HEK293 (cell line): ENCODE data around the gene FGFRL1.
A peak's percentile ranks its signal among the peaks of the same experiment; 100 is the strongest.

Source experiments
- CTCF ChIA-PET: fragments of 350-600 bp; formaldehyde crosslinking; extraction: SDS; loops from one replicate; lab custom pipeline; 2021; ENCODE audit warnings: antibody characterized with exemption; lab: Yijun Ruan, JAX
- POLR2A ChIA-PET: fragments of 300-600 bp; formaldehyde crosslinking; extraction: SDS; loops from one replicate; lab custom pipeline; 2020; ENCODE audit warnings: antibody characterized with exemption, inconsistent platforms; lab: Yijun Ruan, JAX
- H3K27ac ChIP-seq: fragments of 200-500 bp; sonication (Bioruptor generic); 2 replicates; pipeline ENCODE4 v1.5.1; 2014; ENCODE audit warnings: low read depth, low read length, control low read depth, inconsistent platforms; ENCODE audit errors: extremely low read depth
- H3K36me3 ChIP-seq, 2 experiments: fragments of 200-500 bp in 1 of 2; sonication (Bioruptor generic) in 1 of 2; 1 replicate in 1 of 2; 2 replicates in 1 of 2; pipeline ENCODE4 v1.5.1; 2014 to 2017; ENCODE audit warnings: inconsistent platforms in 2 of 2, low read length in 2 of 2; ENCODE audit not compliant: control insufficient read depth in 2 of 2, insufficient read depth in 1 of 2
- H3K4me1 ChIP-seq: fragments of 200-500 bp; sonication (Bioruptor generic); 2 replicates; pipeline ENCODE4 v1.5.1; 2014; ENCODE audit warnings: mild to moderate bottlenecking, low read length, inconsistent platforms; ENCODE audit not compliant: control insufficient read depth, insufficient read depth
- H3K4me3 ChIP-seq: 2 replicates; pipeline ENCODE4 v1.5.1; 2011; ENCODE audit warnings: low read depth, mild to moderate bottlenecking, control low read depth, low read length, moderate library complexity
- H3K9me3 ChIP-seq: fragments of 200-500 bp; sonication (Bioruptor generic); 2 replicates; pipeline ENCODE4 v1.5.1; 2014; ENCODE audit warnings: low read depth, low read length, inconsistent platforms; ENCODE audit not compliant: control insufficient read depth, insufficient read depth
- BCL11B ChIP-seq: fragments of 450-650 bp; formaldehyde crosslinking; IDR thresholded peaks from 2 replicates; pipeline ENCODE4 v1.5.1; 2016; ENCODE audit warnings: low read depth, missing biosample characterization, missing genetic modification characterization
- FEZF1 ChIP-seq: fragments of 450-650 bp; formaldehyde crosslinking; IDR thresholded peaks from 2 replicates; pipeline ENCODE4 v1.5.1; 2016; ENCODE audit warnings: missing biosample characterization, missing genetic modification characterization
- GLIS1 ChIP-seq: fragments of 450-650 bp; formaldehyde crosslinking; IDR thresholded peaks from 2 replicates; pipeline ENCODE4 v1.5.1; 2016; ENCODE audit warnings: missing biosample characterization, missing genetic modification characterization
- GLIS2 ChIP-seq: fragments of 450-650 bp; formaldehyde crosslinking; IDR thresholded peaks from 2 replicates; pipeline ENCODE4 v1.5.1; 2016; ENCODE audit warnings: missing biosample characterization, missing genetic modification characterization
- MYNN ChIP-seq: fragments of 450-650 bp; formaldehyde crosslinking; IDR thresholded peaks from 2 replicates; pipeline ENCODE4 v1.5.1; 2016; ENCODE audit warnings: missing biosample characterization, missing genetic modification characterization, borderline replicate concordance
- ZBTB10 ChIP-seq: fragments of 450-650 bp; formaldehyde crosslinking; IDR thresholded peaks from 2 replicates; pipeline ENCODE4 v1.5.1; 2016; ENCODE audit warnings: missing biosample characterization, missing genetic modification characterization
- ZBTB20 ChIP-seq: fragments of 450-650 bp; formaldehyde crosslinking; IDR thresholded peaks from 2 replicates; pipeline ENCODE4 v1.5.1; 2016; ENCODE audit warnings: missing biosample characterization, missing genetic modification characterization
- ZNF174 ChIP-seq: fragments of 450-650 bp; formaldehyde crosslinking; IDR thresholded peaks from 2 replicates; pipeline ENCODE4 v1.5.0; 2017; ENCODE audit warnings: missing biosample characterization, mild to moderate bottlenecking, missing genetic modification characterization
- ZNF184 ChIP-seq: fragments of 450-650 bp; IDR thresholded peaks from 2 replicates; pipeline ENCODE4 v1.5.1; 2018; ENCODE audit warnings: missing biosample characterization, mild to moderate bottlenecking, missing genetic modification characterization
- ZNF239 ChIP-seq: fragments of 450-650 bp; formaldehyde crosslinking; IDR thresholded peaks from 2 replicates; pipeline ENCODE4 v1.5.1; 2016; ENCODE audit warnings: missing biosample characterization, missing genetic modification characterization
- ZNF311 ChIP-seq: fragments of 450-650 bp; formaldehyde crosslinking; IDR thresholded peaks from 2 replicates; pipeline ENCODE4 v1.5.1; 2017; ENCODE audit warnings: missing biosample characterization, missing genetic modification characterization, borderline replicate concordance
- ZNF394 ChIP-seq: fragments of 450-650 bp; formaldehyde crosslinking; IDR thresholded peaks from 2 replicates; pipeline ENCODE4 v1.5.1; 2016; ENCODE audit warnings: missing biosample characterization, missing genetic modification characterization, mild to moderate bottlenecking, moderate library complexity, borderline replicate concordance
- ZNF501 ChIP-seq: fragments of 450-650 bp; formaldehyde crosslinking; IDR thresholded peaks from 2 replicates; pipeline ENCODE4 v1.5.1; 2016; ENCODE audit warnings: missing biosample characterization, missing genetic modification characterization
- ZNF513 ChIP-seq: fragments of 450-650 bp; IDR thresholded peaks from 2 replicates; pipeline ENCODE4 v1.5.1; 2018; ENCODE audit warnings: missing biosample characterization, missing genetic modification characterization
- ZNF514 ChIP-seq: fragments of 450-650 bp; formaldehyde crosslinking; IDR thresholded peaks from 2 replicates; pipeline ENCODE4 v1.5.1; 2016; ENCODE audit warnings: missing biosample characterization, missing genetic modification characterization
- ZNF624 ChIP-seq: fragments of 450-650 bp; formaldehyde crosslinking; IDR thresholded peaks from 2 replicates; pipeline ENCODE4 v1.5.1; 2017; ENCODE audit warnings: missing biosample characterization, missing genetic modification characterization
- ZNF670 ChIP-seq: fragments of 450-650 bp; formaldehyde crosslinking; IDR thresholded peaks from 2 replicates; pipeline ENCODE4 v1.5.1; 2016; ENCODE audit warnings: missing biosample characterization, missing genetic modification characterization, low read depth
- ZNF791 ChIP-seq: fragments of 450-650 bp; formaldehyde crosslinking; IDR thresholded peaks from 2 replicates; pipeline ENCODE4 v1.5.1; 2016; ENCODE audit warnings: missing biosample characterization, missing genetic modification characterization
- TF ChIP-seq, protein P1 (sequence below): fragments of 450-650 bp; formaldehyde crosslinking; IDR thresholded peaks from 2 replicates; pipeline ENCODE4 v1.5.1; 2017; ENCODE audit warnings: missing biosample characterization, missing genetic modification characterization

The FGFRL1 gene

DNA sequence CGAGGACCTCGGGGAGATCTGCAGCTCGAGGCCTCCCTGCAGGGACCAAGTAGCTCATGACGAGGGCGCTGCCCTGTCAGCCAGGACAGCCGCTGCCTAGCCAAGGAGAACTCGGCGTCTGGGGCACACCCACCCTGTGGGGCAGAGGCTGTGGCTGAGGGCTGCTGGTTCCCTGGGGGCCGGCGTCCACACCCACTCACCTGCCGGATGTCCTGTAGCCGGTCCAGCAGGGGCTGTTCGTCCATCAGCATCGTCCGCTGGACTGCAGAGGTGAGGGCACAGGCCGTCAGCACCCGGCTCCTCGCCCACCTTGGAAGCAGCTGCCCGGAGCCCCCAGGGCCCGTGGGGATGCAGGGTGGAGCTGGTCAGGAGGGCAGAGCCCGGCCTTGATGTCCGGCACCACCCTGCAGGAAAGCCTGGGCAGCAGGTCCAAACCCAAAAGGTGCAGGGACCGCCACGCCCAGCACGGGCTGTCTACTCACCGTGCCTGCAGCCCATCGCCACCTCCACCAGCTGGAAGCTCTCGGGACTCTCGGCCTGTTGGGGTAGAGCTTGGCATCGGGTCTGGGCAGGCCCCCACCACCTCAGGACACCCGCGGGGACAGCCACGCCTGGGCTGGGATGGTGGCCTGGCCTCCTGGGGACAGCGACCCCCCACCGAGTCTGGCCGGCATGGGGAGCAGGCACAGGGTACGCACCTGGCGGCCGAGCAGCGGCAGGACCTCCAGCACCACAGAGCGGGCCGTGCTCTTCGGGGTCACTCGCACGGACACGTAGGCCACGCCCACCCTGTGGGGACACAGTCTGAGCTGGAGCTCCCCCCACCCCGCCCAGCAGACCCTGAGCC is 44.9 kb upstream of the FGFRL1 start:
- H3K9me3 ChIP-seq = no peaks in the 10 kb centered on the region
- CTCF ChIA-PET = no interaction called here
- no peak overlapping the region for H3K4me3 ChIP-seq
- no peaks in the 10 kb centered on the region for H3K4me1 ChIP-seq
- TF ChIP-seq, protein P1, sequence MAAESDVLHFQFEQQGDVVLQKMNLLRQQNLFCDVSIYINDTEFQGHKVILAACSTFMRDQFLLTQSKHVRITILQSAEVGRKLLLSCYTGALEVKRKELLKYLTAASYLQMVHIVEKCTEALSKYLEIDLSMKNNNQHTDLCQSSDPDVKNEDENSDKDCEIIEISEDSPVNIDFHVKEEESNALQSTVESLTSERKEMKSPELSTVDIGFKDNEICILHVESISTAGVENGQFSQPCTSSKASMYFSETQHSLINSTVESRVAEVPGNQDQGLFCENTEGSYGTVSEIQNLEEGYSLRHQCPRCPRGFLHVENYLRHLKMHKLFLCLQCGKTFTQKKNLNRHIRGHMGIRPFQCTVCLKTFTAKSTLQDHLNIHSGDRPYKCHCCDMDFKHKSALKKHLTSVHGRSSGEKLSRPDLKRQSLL (tag by site-specific recombination) = no peak
- no peak for TF ChIP-seq FEZF1 (tag by site-specific recombination)
- no peak for TF ChIP-seq ZNF791
- TF ChIP-seq ZNF394 = no peak
- no peak for TF ChIP-seq ZNF624 (tag by site-specific recombination)
- TF ChIP-seq ZNF174 (tag by site-specific recombination) = no peak
- no peak for TF ChIP-seq ZNF239 (tag by site-specific recombination)
- TF ChIP-seq GLIS2 (tag by site-specific recombination) = peak; percentile 48
- TF ChIP-seq ZNF514 = no peak
- no peak for TF ChIP-seq ZNF501 (tag by site-specific recombination)
- peak; percentile 60 for TF ChIP-seq GLIS1 (tag by site-specific recombination)
- no peak for TF ChIP-seq ZNF513 (tag by site-specific recombination)
- no peak for TF ChIP-seq ZNF184 (tag by site-specific recombination)
- TF ChIP-seq MYNN = no peak
- TF ChIP-seq ZNF311 (tag by site-specific recombination) = no peak
- peak; percentile 7; the same call in 1 of the 2 replicates for TF ChIP-seq BCL11B (tag by site-specific recombination)
- no peak for TF ChIP-seq ZNF670 (tag by site-specific recombination)
- H3K36me3 ChIP-seq = peaks cover 0 to 51% of the 10 kb centered on the region in 2 experiments; a peak in 1 of 3 replicates
- H3K27ac ChIP-seq = no peak overlapping the region
- POLR2A ChIA-PET = no interaction called here

DNA sequence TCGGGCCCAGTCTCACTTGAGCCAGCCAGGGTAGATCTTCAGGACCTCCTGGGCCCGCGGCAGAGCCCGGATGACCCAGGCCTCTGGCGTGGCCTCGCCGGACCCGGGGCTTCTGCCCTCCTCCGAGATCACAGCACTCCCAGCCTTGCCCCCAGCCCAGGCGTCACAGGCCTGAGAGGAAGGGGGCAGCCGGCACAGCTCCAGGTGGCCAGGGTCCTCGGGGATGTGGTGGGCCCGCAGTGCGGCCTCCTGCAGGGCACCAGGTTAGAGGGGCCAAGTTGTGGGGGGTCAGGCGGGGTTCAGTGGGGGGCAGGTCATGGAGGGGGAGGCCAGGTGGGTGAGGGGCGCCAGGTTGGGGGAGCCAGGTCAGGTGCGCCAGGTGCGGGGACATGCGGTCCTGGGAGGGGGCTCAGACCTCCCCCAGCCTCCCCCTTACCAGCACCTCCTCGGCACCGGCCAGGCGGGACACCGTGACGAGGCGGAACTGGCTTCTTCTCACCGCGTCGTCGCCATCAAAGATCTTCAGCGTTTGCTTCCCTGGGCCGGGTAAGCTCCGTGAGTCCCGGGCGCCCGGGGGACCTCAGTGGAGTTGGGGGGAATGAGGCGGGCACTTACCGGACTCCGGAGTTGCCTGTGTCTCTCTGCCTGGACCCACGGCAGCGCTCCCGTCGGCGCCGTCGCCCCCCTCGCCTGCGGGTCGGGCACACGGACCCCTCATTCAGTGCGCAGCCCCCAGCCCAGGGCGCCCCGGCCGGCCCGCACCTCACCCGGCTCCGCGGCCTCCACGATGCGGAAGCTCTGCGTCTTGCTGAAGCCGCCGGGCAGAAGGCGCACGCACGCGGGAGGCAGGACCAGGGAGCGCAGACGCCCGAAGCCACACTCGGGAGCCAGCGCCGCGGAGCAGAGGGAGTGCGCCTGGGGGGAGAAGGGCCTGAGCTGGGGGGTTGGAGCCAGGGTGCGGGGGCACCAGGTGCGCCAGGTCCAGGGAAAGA is 44.0 kb upstream of the FGFRL1 start:
- Histone ChIP-seq H3K27ac (no peak overlapping the region), H3K4me1 (no peaks in the 10 kb centered on the region), H3K9me3 (no peaks in the 10 kb centered on the region), H3K36me3 (peaks cover 0 to 42% of the 10 kb centered on the region in 2 experiments; a peak in 1 of 3 replicates), H3K4me3 (no peak overlapping the region)
- no peak for TF ChIP-seq ZBTB20 (tag by site-specific recombination)
- 0 out of 2 replicates have a peak, but pooled peaks have one; percentile 21 for TF ChIP-seq ZBTB10 (tag by site-specific recombination)
- CTCF ChIA-PET = no interaction called here
- POLR2A ChIA-PET = no interaction called here
